HG03097 (cell line): ENCODE measurements around the gene TRAF5.

Source experiments
- ATAC-seq: cut with Tn5 transposase; IDR thresholded peaks from one replicate; pipeline ENCODE4 v1.9.1; 2021; ENCODE audit not compliant: unreplicated experiment, low FRiP score

The TRAF5 gene

GRCh38 chr1:211416246-211416627, 89.6 kb downstream of the TRAF5 start:
- peak; percentile 62 for ATAC-seq

- ATAC-seq, result peak; percentile 58
Observed at GRCh38 chr1:211416628-211417323, 90.1 kb downstream of the TRAF5 start.

GRCh38 chr1:211420389-211420788, 93.8 kb downstream of the TRAF5 start:
- no peak for ATAC-seq

- no peak for ATAC-seq
Observed at GRCh38 chr1:211420845-211421454, 94.3 kb downstream of the TRAF5 start.

GRCh38 chr1:211424018-211424417, 97.4 kb downstream of the TRAF5 start:
- no peak for ATAC-seq
